Activated naive CD8-positive, alpha-beta T cell treated with anti-CD3 and anti-CD28 coated beads, Interleukin-2, amount 50 U/mL, for 16 hours (primary cell): ENCODE data around the gene GARIN5A.
"Not testable (repeated sequence)": the region's sequence is repeated elsewhere in the genome, so short reads cannot be mapped to it uniquely, and the experiment has no call there.

Experiments
- DNase-seq: peaks from one replicate; pipeline ENCODE4 v3.0.0-alpha.2; 2020; ENCODE audit warnings: low read depth, low spot score

The GARIN5A gene

GRCh38 chr19:50488389-50489194 lies 11.9 kb upstream of the GARIN5A start:
- DNase-seq, result no peak

- DNase-seq, result no peak
These were observed 10.3 kb upstream of the GARIN5A start for GRCh38 chr19:50486823-50487515.

- DNase-seq, result no peak
These were observed 8.8 kb upstream of the GARIN5A start for GRCh38 chr19:50485284-50485955.

- no peak for DNase-seq
These were observed 6.3 kb upstream of the GARIN5A start for GRCh38 chr19:50482916-50483315.

GRCh38 chr19:50482271-50482855 lies 5.7 kb upstream of the GARIN5A start:
- no peak for DNase-seq

- DNase-seq, result no peak
These were observed 4.9 kb upstream of the GARIN5A start for GRCh38 chr19:50481351-50482149.

- DNase-seq, result no peak
These were observed 3.8 kb upstream of the GARIN5A start for GRCh38 chr19:50480281-50481111.

GRCh38 chr19:50479761-50480251 lies 3.2 kb upstream of the GARIN5A start:
- no peak for DNase-seq

GRCh38 chr19:50478901-50479715 lies 2.5 kb upstream of the GARIN5A start:
- DNase-seq, result no peak

- no peak for DNase-seq
These were observed 1.3 kb upstream of the GARIN5A start for GRCh38 chr19:50477751-50478515.

GRCh38 chr19:50476907-50477238 lies 225 bp upstream of the GARIN5A start:
- no peak for DNase-seq

GRCh38 chr19:50475736-50476223 lies 868 bp downstream of the GARIN5A start:
- DNase-seq, result no peak

- DNase-seq, result no peak
These were observed 1.5 kb downstream of the GARIN5A start for GRCh38 chr19:50475101-50475568.

- DNase-seq, result not testable (repeated sequence)
These were observed 3.3 kb downstream of the GARIN5A start for GRCh38 chr19:50473336-50473735.

- no peak for DNase-seq
These were observed 7.8 kb downstream of the GARIN5A start for GRCh38 chr19:50468818-50469217.

GRCh38 chr19:50467566-50467965 lies 9.1 kb downstream of the GARIN5A start:
- no peak for DNase-seq

- no peak for DNase-seq
These were observed 10.0 kb downstream of the GARIN5A start for GRCh38 chr19:50466706-50467039.

GRCh38 chr19:50465986-50466705 lies 10.5 kb downstream of the GARIN5A start:
- no peak for DNase-seq
